DLD1 (cell line): ENCODE results near the gene EIF5B.

ENCODE experiments used
- in situ Hi-C: cut with HindIII; loops from 2 replicates; pipeline ENCODE4 v1.10.0; 2017; ENCODE audit warnings: low sequenced_read_pairs

EIF5B gene

GRCh38 chr2:99404039-99404796, 67.0 kb downstream of the EIF5B start:
- in situ Hi-C loops: no loop called here

- in situ Hi-C loops: no loop called here
Measured at GRCh38 chr2:99404797-99405669, 67.8 kb downstream of the EIF5B start.

- in situ Hi-C loops: no loop called here
Measured at GRCh38 chr2:99406137-99406536, 68.9 kb downstream of the EIF5B start.

GRCh38 chr2:99410276-99410675, 73.1 kb downstream of the EIF5B start:
- in situ Hi-C loops: no loop called here

DNA sequence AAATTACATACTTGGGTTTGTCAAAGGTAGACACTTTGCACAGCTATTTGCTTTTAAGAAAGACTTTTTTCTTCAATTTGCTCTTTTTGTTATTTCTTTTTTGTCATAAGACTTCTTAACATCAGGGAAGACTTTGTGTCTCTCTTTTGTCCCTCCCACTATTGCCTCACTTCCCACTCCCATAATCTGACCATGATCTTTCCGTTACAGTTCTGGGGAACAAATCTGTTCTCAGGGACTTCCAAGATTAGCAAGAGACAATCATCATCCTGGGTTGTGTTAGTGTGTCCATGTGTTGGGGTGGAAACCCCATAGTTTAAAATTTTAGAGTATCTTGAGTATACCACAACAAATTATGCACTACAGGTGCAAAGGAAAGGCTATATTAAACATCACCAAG, 77.4 kb downstream of the EIF5B start:
- in situ Hi-C loops: no loop called here

- in situ Hi-C loops: no loop called here
Measured at GRCh38 chr2:99417396-99417795, 80.2 kb downstream of the EIF5B start.

GRCh38 chr2:99420031-99420430, 82.8 kb downstream of the EIF5B start:
- in situ Hi-C loops: no loop called here

DNA sequence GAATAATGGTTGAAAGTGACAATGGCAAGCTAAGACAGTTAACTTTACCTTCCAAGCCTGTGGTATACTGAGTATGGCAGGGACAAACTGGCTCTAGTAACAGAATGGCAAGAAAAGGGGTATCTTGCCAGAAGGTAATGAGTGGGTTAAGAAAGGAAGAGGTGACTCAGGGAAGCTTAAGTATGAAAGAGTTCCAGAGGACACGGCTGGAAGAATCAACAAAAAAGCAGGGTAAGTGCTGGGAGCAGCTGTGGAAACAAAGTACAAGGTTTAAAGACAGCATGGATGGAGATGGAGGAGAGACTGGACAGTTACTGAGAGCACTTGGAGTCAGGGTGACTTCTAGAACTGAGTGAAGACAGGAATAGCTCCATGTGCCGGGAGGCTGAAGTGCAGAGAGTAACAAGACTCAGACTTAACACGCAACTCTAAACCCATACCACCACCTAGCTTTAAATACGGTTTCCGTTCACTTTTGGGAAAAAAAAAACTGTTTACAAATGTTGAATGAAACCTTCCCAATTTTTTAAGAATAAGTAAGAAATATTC, 83.6 kb downstream of the EIF5B start:
- in situ Hi-C loops: no loop called here

DNA sequence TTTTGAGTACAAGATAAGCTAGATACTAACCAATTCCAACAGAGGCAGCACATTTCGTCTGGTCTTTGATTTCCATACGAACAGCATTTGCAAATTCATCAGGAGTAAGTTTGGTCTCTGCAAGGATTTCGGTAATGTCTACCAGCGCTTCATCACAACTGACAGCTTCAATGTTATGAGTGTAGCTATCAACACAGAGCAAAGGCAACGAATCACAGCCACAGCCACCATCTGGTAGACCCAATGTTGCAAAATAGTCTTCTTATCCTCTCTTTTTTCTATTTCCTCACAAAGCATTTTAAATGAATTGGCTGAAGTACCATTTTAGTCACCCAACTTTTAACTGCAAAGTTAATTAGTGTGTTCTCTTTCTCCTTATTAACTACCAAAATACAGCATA, 84.3 kb downstream of the EIF5B start:
- in situ Hi-C loops: no loop called here

DNA sequence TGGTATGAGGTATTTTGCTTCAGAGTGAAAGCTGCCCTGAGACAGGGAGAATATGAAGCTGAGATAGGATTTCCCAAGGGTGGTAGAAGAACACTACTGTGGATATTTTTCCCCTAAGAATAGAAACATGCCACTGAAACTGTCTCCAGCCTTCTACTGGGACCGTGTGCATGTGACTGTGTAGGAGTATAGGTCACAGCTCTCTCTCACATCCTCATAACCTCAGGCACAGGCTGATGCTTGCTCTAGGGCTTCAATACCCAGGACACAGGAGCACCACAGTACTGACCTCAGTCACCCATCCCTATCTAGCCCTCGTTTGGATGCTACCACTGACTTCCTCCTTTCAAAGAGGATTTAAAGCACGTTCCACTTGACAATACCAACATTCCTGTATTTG, 85.4 kb downstream of the EIF5B start:
- in situ Hi-C loops: no loop called here

DNA sequence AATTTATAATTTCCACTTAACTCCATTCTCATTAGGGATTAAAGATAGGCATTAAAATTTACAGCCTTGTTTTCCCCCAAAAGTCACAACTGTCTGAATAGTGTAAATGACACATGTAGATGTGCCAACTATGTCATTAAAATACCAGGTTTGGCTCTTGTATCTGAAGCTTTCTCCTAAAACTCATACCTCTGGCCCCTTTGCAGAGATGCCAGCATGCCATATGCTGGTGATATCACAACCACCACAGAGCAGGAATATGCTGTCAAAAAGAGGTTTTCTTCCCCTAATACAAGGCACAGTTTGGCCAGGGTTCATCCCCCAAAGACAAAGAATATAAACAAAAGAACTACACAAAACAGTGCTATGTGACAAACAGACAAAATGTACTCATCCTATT, 87.2 kb downstream of the EIF5B start:
- in situ Hi-C loops: no loop called here

DNA sequence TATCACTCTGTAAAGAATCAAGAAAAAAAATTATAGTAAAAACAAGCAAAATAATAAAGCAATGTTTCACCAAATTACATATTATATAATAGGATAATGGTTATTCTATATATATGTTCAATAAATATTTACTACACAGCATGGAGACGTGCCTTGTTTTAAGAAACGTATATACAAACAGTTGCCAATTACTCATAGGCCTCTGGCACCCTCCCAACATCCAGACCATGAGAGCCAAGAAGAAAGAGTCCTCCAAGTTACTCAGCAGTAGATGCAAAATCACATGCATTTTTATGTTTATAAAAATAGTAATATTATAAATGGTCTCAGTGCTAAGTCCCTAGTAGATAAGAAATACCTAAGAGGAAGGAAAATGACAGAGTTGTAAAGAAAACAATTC, 87.8 kb downstream of the EIF5B start:
- in situ Hi-C loops: no loop called here

GRCh38 chr2:99430614-99431291, 93.6 kb downstream of the EIF5B start:
- in situ Hi-C loops: no loop called here

DNA sequence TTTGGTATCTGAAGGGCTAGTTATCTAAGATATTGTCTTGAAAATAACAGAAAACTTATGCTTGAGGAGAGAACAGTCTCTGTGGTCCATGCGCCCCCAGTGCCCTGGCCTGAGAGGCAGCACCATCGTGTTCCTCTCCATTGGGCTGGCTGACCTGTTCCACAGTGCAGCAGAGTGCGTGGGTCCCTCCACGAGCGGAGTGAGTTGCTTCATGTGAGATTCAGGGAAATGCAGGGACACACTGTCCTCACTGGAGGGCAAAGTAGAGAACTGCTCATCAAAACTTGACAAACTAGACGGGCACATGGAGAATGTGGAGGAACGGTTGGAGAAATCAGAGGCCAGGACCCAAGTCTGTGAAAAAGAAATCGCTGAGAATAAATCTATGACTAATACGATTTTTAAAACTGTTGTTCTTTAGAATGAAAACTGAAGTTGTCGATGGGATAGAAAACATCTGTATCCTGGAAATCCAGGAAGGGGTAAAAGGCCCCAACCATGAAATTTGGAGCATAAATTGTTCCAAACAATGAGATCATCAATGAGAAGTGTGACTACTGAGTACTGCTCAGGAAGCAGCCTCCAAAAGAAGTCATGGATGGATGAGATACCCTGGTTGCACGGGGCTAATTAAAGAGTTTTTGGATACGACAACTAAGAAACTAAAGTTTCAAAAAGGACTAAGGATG, 94.5 kb downstream of the EIF5B start:
- in situ Hi-C loops: no loop called here

GRCh38 chr2:99433340-99433739, 96.2 kb downstream of the EIF5B start:
- in situ Hi-C loops: no loop called here

- in situ Hi-C loops: no loop called here
Measured at GRCh38 chr2:99436874-99437273, 99.7 kb downstream of the EIF5B start.

- in situ Hi-C loops: no loop called here
Measured at GRCh38 chr2:99439971-99440505, 102.8 kb downstream of the EIF5B start.

GRCh38 chr2:99442837-99443236, 105.6 kb downstream of the EIF5B start:
- in situ Hi-C loops: no loop called here

GRCh38 chr2:99444222-99444621, 107.0 kb downstream of the EIF5B start:
- in situ Hi-C loops: no loop called here

- in situ Hi-C loops: no loop called here
Measured at GRCh38 chr2:99445065-99445464, 107.9 kb downstream of the EIF5B start.
